Loucy (cell line): Measurements from ENCODE around the gene CCDC149.

Experiments
- H2AFZ ChIP-seq: fragments of 200-600 bp; sonication (generic); 2 replicates; pipeline ENCODE4 v1.6.0; 2016; ENCODE audit warnings: antibody characterized with exemption, mild to moderate bottlenecking, low read length, moderate library complexity
- H3F3A ChIP-seq: fragments of 200-600 bp; 2 replicates; pipeline ENCODE4 v1.6.0; 2016; ENCODE audit warnings: antibody characterized with exemption, low read depth, mild to moderate bottlenecking
- H3K27me3 ChIP-seq: fragments of 200-600 bp; sonication (generic); 2 replicates; pipeline ENCODE4 v1.6.1; 2014; ENCODE audit warnings: low read length, mild to moderate bottlenecking; ENCODE audit not compliant: insufficient read depth, poor library complexity, severe bottlenecking
- H3K36me3 ChIP-seq: fragments of 200-600 bp; sonication (generic); 2 replicates; pipeline ENCODE4 v1.6.1; 2016; ENCODE audit warnings: low read length; ENCODE audit not compliant: insufficient read depth
- H3K4me1 ChIP-seq: fragments of 200-600 bp; sonication (generic); 2 replicates; pipeline ENCODE4 v1.5.1; 2014; ENCODE audit warnings: low read length, mild to moderate bottlenecking; ENCODE audit not compliant: insufficient read depth, poor library complexity, severe bottlenecking
- H3K4me2 ChIP-seq: fragments of 200-600 bp; sonication (generic); 2 replicates; pipeline ENCODE4 v1.6.0; 2014; ENCODE audit warnings: antibody characterized with exemption, low read length, low read depth, mild to moderate bottlenecking; ENCODE audit not compliant: poor library complexity, severe bottlenecking
- H3K4me3 ChIP-seq: fragments of 200-600 bp; sonication (generic); 2 replicates; pipeline ENCODE4 v1.5.1; 2014; ENCODE audit warnings: low read length, mild to moderate bottlenecking, mixed read lengths; ENCODE audit not compliant: poor library complexity, severe bottlenecking
- H3K79me2 ChIP-seq: fragments of 200-600 bp; sonication (generic); 2 replicates; pipeline ENCODE4 v1.6.1; 2014; ENCODE audit warnings: low read length; ENCODE audit not compliant: insufficient read depth
- H3K9ac ChIP-seq: fragments of 200-600 bp; sonication (generic); 2 replicates; pipeline ENCODE4 v1.6.0; 2014; ENCODE audit warnings: mild to moderate bottlenecking, low read depth, low read length, moderate library complexity; ENCODE audit not compliant: poor library complexity, severe bottlenecking
- H3K9me2 ChIP-seq: fragments of 200-600 bp; sonication (generic); replicated peaks from 2 replicates; pipeline ENCODE4 v1.6.1; 2016; ENCODE audit warnings: low read depth, low read length, mixed read lengths
- H3K9me3 ChIP-seq: fragments of 200-600 bp; sonication (generic); 2 replicates; pipeline ENCODE4 v1.6.1; 2014; ENCODE audit warnings: mild to moderate bottlenecking, antibody characterized with exemption, low read length, low read depth; ENCODE audit not compliant: insufficient read depth
- H4K20me1 ChIP-seq: fragments of 200-600 bp; sonication (generic); 2 replicates; pipeline ENCODE4 v1.6.0; 2014; ENCODE audit warnings: antibody characterized with exemption, low read length, mild to moderate bottlenecking; ENCODE audit not compliant: insufficient read depth, poor library complexity, severe bottlenecking
- EZH2phosphoT487 ChIP-seq: fragments of 200-600 bp; IDR thresholded peaks from 2 replicates; pipeline ENCODE4 v1.6.1; 2018; ENCODE audit warnings: antibody characterized with exemption, mild to moderate bottlenecking, moderate library complexity, borderline replicate concordance
- TF ChIP-seq, protein P1 (sequence below): fragments of 200-600 bp; sonication (generic); conservative IDR thresholded peaks from 2 replicates; pipeline ENCODE4 v1.5.1; 2014; ENCODE audit warnings: mild to moderate bottlenecking, antibody characterized with exemption, low read length

CCDC149 gene

GRCh38 chr4:24768006-24768405 is 144.8 kb downstream of the CCDC149 start:
- H3K4me1 ChIP-seq: no peaks in the 10 kb centered on the region
- H3K9ac ChIP-seq: no peak overlapping the region
- no peaks in the 10 kb centered on the region for H3F3A ChIP-seq
- H3K79me2 ChIP-seq: no peaks in the 10 kb centered on the region
- H3K9me2 ChIP-seq: no peaks in the 10 kb centered on the region
- H3K4me3 ChIP-seq: no peak overlapping the region
- no peak overlapping the region for H3K4me2 ChIP-seq
- no peak for TF ChIP-seq EZH2phosphoT487
- TF ChIP-seq, protein P1, sequence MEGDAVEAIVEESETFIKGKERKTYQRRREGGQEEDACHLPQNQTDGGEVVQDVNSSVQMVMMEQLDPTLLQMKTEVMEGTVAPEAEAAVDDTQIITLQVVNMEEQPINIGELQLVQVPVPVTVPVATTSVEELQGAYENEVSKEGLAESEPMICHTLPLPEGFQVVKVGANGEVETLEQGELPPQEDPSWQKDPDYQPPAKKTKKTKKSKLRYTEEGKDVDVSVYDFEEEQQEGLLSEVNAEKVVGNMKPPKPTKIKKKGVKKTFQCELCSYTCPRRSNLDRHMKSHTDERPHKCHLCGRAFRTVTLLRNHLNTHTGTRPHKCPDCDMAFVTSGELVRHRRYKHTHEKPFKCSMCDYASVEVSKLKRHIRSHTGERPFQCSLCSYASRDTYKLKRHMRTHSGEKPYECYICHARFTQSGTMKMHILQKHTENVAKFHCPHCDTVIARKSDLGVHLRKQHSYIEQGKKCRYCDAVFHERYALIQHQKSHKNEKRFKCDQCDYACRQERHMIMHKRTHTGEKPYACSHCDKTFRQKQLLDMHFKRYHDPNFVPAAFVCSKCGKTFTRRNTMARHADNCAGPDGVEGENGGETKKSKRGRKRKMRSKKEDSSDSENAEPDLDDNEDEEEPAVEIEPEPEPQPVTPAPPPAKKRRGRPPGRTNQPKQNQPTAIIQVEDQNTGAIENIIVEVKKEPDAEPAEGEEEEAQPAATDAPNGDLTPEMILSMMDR: no peak
- H3K9me3 ChIP-seq: no peaks in the 10 kb centered on the region; the same call in 1 of the 2 replicates
- H2AFZ ChIP-seq: no peak overlapping the region
- H3K36me3 ChIP-seq: no peaks in the 10 kb centered on the region
- H4K20me1 ChIP-seq: no peaks in the 10 kb centered on the region
- no peaks in the 10 kb centered on the region for H3K27me3 ChIP-seq

GRCh38 chr4:24765376-24765988 is 147.4 kb downstream of the CCDC149 start:
- H3K79me2 ChIP-seq: no peaks in the 10 kb centered on the region
- H3K4me2 ChIP-seq: no peak overlapping the region
- H3K4me1 ChIP-seq: no peaks in the 10 kb centered on the region
- no peak overlapping the region for H3K9ac ChIP-seq
- no peaks in the 10 kb centered on the region for H3F3A ChIP-seq
- H3K36me3 ChIP-seq: no peaks in the 10 kb centered on the region
- no peak overlapping the region for H3K4me3 ChIP-seq
- TF ChIP-seq, protein P1: no peak
- no peak for TF ChIP-seq EZH2phosphoT487
- H4K20me1 ChIP-seq: no peaks in the 10 kb centered on the region
- H2AFZ ChIP-seq: no peak overlapping the region
- no peaks in the 10 kb centered on the region; the same call in 1 of the 2 replicates for H3K9me3 ChIP-seq
- H3K9me2 ChIP-seq: no peaks in the 10 kb centered on the region
- H3K27me3 ChIP-seq: no peaks in the 10 kb centered on the region

- Histone ChIP-seq H3K36me3 (no peaks in the 10 kb centered on the region), H3K4me3 (no peak overlapping the region), H3K79me2 (no peaks in the 10 kb centered on the region), H3K9me3 (peaks cover under 1% of the 10 kb centered on the region; the same call in 1 of the 2 replicates), H3K27me3 (no peaks in the 10 kb centered on the region), H3K9ac (no peak overlapping the region), H4K20me1 (no peaks in the 10 kb centered on the region), H3K4me1 (no peaks in the 10 kb centered on the region), H2AFZ (no peak overlapping the region), H3K9me2 (no peaks in the 10 kb centered on the region), H3K4me2 (no peak overlapping the region), H3F3A (no peaks in the 10 kb centered on the region)
- TF ChIP-seq, protein P1: no peak
- no peak for TF ChIP-seq EZH2phosphoT487
Observed at GRCh38 chr4:24764345-24764744, 148.5 kb downstream of the CCDC149 start.
